Measurements from ENCODE around the gene RNF40.
"Not testable (repeated sequence)": the region's sequence is repeated elsewhere in the genome, so short reads cannot be mapped to it uniquely, and the experiment has no call there.

RNF40 gene

DNA sequence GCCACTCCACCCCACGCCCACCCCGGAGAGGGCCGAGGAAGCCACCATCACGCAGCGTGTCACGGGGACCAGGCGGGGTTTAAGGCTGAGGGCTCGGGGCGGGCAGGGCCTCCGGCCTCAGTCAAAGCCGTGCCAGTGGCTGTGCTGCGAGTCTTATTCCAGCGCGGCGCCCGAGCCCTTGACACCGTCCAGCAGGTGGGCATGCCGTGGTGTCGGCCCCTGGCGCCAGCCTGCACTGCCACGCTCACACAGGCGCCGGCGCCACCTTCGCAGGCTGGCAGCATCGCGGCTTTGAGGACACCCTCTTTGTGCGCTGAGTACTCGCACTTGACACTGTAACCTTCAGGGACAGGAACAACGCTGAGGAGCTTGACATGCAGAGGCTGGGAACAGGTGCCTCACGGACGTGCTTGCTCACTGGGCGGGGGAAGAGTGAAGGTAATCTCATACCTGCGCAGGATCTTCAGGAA is 58.9 kb downstream of the RNF40 start:
- H3K27me3 Mint-ChIP-seq (ENCODE audit: low read depth), result no peaks in the 10 kb centered on the region
- H3K4me1 Mint-ChIP-seq, result no peaks in the 10 kb centered on the region
- TF ChIP-seq, protein P1, sequence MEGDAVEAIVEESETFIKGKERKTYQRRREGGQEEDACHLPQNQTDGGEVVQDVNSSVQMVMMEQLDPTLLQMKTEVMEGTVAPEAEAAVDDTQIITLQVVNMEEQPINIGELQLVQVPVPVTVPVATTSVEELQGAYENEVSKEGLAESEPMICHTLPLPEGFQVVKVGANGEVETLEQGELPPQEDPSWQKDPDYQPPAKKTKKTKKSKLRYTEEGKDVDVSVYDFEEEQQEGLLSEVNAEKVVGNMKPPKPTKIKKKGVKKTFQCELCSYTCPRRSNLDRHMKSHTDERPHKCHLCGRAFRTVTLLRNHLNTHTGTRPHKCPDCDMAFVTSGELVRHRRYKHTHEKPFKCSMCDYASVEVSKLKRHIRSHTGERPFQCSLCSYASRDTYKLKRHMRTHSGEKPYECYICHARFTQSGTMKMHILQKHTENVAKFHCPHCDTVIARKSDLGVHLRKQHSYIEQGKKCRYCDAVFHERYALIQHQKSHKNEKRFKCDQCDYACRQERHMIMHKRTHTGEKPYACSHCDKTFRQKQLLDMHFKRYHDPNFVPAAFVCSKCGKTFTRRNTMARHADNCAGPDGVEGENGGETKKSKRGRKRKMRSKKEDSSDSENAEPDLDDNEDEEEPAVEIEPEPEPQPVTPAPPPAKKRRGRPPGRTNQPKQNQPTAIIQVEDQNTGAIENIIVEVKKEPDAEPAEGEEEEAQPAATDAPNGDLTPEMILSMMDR (IDR thresholded peaks at IDR 0.05; ENCODE audit: unreplicated experiment in 3 of 3), result no peak
- no peak overlapping the region for H3K27ac Mint-ChIP-seq
- no peaks in the 10 kb centered on the region for H3K9me3 Mint-ChIP-seq
- no peak overlapping the region for H3K4me3 Mint-ChIP-seq
- no peaks in the 10 kb centered on the region for H3K36me3 Mint-ChIP-seq (ENCODE audit: low read depth)

- not testable (repeated sequence) for H3K27me3 Mint-ChIP-seq (ENCODE audit: low read depth); H3K4me1 Mint-ChIP-seq
These were observed 59.3 kb downstream of the RNF40 start for GRCh38 chr16:30821441-30821840.

DNA sequence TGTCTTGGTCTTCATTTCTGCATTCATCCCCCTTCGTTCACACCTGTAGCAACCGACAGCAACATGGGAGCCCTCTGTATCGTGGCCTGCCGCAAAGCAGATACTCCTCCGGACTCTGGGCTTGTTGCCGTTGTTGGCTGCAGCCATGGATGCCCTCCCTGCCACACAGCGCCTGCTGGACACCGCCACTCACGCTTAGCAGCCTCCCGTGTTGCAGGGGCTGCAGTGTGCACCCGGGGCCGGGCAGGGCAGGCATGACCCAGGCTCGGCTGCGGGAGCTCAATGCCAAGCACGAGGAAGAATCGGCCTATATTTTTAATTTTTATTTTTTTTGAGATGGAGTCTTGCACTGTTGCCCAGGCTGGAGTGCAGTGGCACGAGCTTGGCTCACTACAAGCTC is 59.8 kb downstream of the RNF40 start:
- TF ChIP-seq, protein P1 (IDR thresholded peaks at IDR 0.05; ENCODE audit: unreplicated experiment in 3 of 3), result no peak
- no peaks in the 10 kb centered on the region for H3K36me3 Mint-ChIP-seq (ENCODE audit: low read depth)

More at GRCh38 chr16:30821441-30821840, 59.3 kb downstream of the RNF40 start:
- H3K4me3 Mint-ChIP-seq; H3K9me3 Mint-ChIP-seq; H3K36me3 Mint-ChIP-seq (ENCODE audit: low read depth); H3K27ac Mint-ChIP-seq: not testable (repeated sequence)

More for the DNA sequence above, 59.8 kb downstream of the RNF40 start:
- Mint-ChIP-seq H3K27ac (no peak overlapping the region), H3K27me3 (ENCODE audit: low read depth) (no peaks in the 10 kb centered on the region), H3K4me1 (no peaks in the 10 kb centered on the region), H3K9me3 (no peaks in the 10 kb centered on the region), H3K4me3 (no peak overlapping the region)
